ENCODE measurements around the gene NUP98. TPM values are rescaled to one million over a fixed set of nuclear protein-coding genes. Genes with fewer than 3 reads are reported as not detected.

NUP98 gene
- total RNA-seq, 1 experiment from 2014 or later = 59.7 TPM

GRCh38 chr11:3635641-3636375 lies 161.5 kb downstream of the NUP98 start:
- Histone ChIP-seq H3K27ac (no peak overlapping the region), H3K27me3 (ENCODE audit: insufficient read depth, low read depth) (no peaks in the 10 kb centered on the region), H4K20me1 (ENCODE audit: insufficient read depth) (no peaks in the 10 kb centered on the region), H3K4me2 (no peak overlapping the region), H3F3A (ENCODE audit: insufficient read depth, low read depth) (no peaks in the 10 kb centered on the region), H3K4me1 (replicated peaks; ENCODE audit: insufficient read depth) (no peaks in the 10 kb centered on the region), H3K9me3 (ENCODE audit: insufficient read depth, low read depth) (no peaks in the 10 kb centered on the region), H3K4me3 (no peak overlapping the region), H3K79me2 (ENCODE audit: low read depth) (no peaks in the 10 kb centered on the region), H3K9me2 (ENCODE audit: insufficient read depth) (no peaks in the 10 kb centered on the region), H2AFZ (no peak overlapping the region), H3K36me3 (ENCODE audit: low read depth) (no peaks in the 10 kb centered on the region)
- TF ChIP-seq CTCF (conservative IDR thresholded peaks at IDR 0.05) = no peak
- TF ChIP-seq EZH2 (IDR thresholded peaks at IDR 0.05; ENCODE audit: low read depth) = no peak
- no peak for DNase-seq
- no TSS peak for BruUV-seq (replicated peaks)
- POLR2A ChIA-PET (ENCODE audit: unreplicated experiment) = no interaction called here
- intact Hi-C loops (cut with micrococcal nuclease; ENCODE audit: unreplicated experiment) = no loop called here
- CTCF ChIA-PET = no interaction called here

DNA sequence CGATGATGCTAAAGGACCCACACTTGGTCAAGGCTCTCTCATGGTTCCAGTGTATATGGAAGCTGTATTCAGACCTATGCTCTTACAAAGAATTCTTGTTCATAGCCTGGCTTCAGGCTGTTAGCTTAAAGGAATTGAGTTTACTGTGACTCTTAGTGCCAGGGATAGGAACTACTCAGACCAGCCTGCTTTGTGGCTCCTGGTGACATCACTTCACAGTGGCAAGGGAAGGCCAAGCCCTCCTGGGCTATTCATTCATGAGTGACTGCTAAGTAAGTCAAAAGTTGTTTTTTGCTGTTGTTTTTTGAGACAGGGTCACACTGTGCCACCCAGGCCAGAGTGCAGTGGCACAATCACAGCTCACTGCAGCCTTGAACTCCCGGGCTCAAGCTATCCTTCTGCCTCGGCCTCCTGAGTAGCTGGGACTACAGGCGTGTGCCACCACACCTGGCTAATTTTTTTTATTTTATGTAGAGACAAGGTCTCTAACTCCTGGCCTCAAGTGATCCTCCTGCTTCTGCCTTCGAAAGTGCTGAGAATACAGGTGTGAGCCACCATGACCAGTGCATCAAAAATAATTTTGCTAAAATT lies 165.2 kb downstream of the NUP98 start:
- Histone ChIP-seq H3K27me3 (ENCODE audit: insufficient read depth, low read depth) (no peaks in the 10 kb centered on the region), H3K79me2 (ENCODE audit: low read depth) (no peaks in the 10 kb centered on the region), H4K20me1 (ENCODE audit: insufficient read depth) (no peaks in the 10 kb centered on the region), H3K4me1 (replicated peaks; ENCODE audit: insufficient read depth) (no peaks in the 10 kb centered on the region), H3K27ac (no peak overlapping the region), H3F3A (ENCODE audit: insufficient read depth, low read depth) (no peaks in the 10 kb centered on the region), H3K9me2 (ENCODE audit: insufficient read depth) (no peaks in the 10 kb centered on the region), H3K9me3 (ENCODE audit: insufficient read depth, low read depth) (no peaks in the 10 kb centered on the region), H3K4me2 (no peak overlapping the region), H3K4me3 (no peak overlapping the region), H2AFZ (no peak overlapping the region), H3K36me3 (ENCODE audit: low read depth) (no peaks in the 10 kb centered on the region)
- CTCF ChIA-PET = no interaction called here
- BruUV-seq (replicated peaks) = no TSS peak
- intact Hi-C loops (cut with micrococcal nuclease; ENCODE audit: unreplicated experiment) = no loop called here
- POLR2A ChIA-PET (ENCODE audit: unreplicated experiment) = no interaction called here
- no peak for TF ChIP-seq EZH2 (IDR thresholded peaks at IDR 0.05; ENCODE audit: low read depth)
- TF ChIP-seq CTCF (conservative IDR thresholded peaks at IDR 0.05) = no peak
- no peak for DNase-seq

GRCh38 chr11:3631331-3631730 lies 166.0 kb downstream of the NUP98 start:
- Histone ChIP-seq H3K4me2 (no peak overlapping the region), H3K27ac (no peak overlapping the region), H3K4me1 (replicated peaks; ENCODE audit: insufficient read depth) (no peaks in the 10 kb centered on the region), H3K36me3 (ENCODE audit: low read depth) (no peaks in the 10 kb centered on the region), H3K9me3 (ENCODE audit: insufficient read depth, low read depth) (no peaks in the 10 kb centered on the region), H3K27me3 (ENCODE audit: insufficient read depth, low read depth) (no peaks in the 10 kb centered on the region), H3K79me2 (ENCODE audit: low read depth) (no peaks in the 10 kb centered on the region), H3K4me3 (no peak overlapping the region), H3F3A (ENCODE audit: insufficient read depth, low read depth) (no peaks in the 10 kb centered on the region), H4K20me1 (ENCODE audit: insufficient read depth) (no peaks in the 10 kb centered on the region), H3K9me2 (ENCODE audit: insufficient read depth) (no peaks in the 10 kb centered on the region), H2AFZ (no peak overlapping the region)
- no peak for DNase-seq
- no TSS peak for BruUV-seq (replicated peaks)
- intact Hi-C loops (cut with micrococcal nuclease; ENCODE audit: unreplicated experiment) = no loop called here
- ChIA-PET CTCF (no interaction called here), POLR2A (ENCODE audit: unreplicated experiment) (no interaction called here)
- TF ChIP-seq CTCF (conservative IDR thresholded peaks at IDR 0.05) = no peak
- TF ChIP-seq EZH2 (IDR thresholded peaks at IDR 0.05; ENCODE audit: low read depth) = no peak
